Measurements from ENCODE around the gene CSNK1E. TPM values are rescaled to one million over a fixed set of nuclear protein-coding genes. Genes with fewer than 3 reads are reported as not detected.

Gene CSNK1E
- total and polyA plus RNA-seq, 2 of the 8 experiments (the other 6 are each of a cell fraction or from before 2014, with no cell fraction given): 247 to 263 TPM

DNA sequence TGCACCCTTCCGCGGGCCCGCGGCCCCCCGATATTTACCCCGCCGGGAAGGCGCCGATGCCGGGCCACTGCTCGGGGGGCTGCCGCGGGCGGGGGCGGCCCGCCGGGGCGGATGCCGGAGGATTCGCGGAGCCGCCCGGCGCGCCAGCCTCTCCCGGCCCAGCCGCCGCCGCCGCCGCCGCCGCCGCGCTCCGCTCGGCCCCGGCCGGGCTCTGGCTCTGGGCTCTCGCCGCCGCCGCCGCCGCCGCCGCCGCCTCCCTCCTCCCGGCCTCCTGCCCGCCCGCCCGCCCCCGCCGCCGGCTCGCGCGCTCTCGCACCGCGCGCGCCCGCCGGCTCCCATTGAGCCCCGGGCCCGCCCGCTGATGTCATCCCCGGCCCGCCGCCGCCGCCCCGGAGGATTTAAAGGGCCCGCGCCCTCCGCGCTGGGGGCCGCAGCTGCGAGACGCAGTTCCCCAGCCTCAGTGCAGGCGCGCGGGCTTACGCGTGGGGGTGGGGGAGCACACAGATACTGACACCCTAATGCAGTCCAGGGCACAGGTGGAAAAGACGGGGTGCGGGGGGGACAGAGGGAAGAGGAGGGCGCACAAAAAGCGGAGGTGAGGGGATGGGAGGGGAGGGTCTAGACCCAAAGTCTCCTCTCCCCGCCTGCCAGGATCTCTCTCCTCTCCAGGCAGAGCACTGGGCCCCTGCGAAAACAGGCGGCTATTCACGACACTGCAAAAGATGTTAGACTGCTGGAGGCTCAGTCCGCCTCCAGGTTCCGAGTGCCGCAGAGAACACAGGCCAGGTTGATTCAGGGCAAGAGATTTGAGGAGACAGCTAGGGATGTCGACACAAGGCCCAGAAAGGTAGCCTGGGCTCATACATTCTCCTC is at the start of gene CSNK1E (continued):
- TF ChIP-seq EGR1 (IDR thresholded peaks at IDR 0.05; ENCODE audit: borderline replicate concordance, low read depth, low read length) (no peak), FOSL1 (IDR thresholded peaks at IDR 0.05; ENCODE audit: insufficient read depth, low read depth, low read length) (no peak), RFX5 (IDR thresholded peaks at IDR 0.05; ENCODE audit: borderline replicate concordance, low read depth, low read length) (no peak), TAF7 (optimal IDR thresholded peaks at IDR 0.05; ENCODE audit: borderline replicate concordance, low read depth, low read length) (peak; percentile 64), POLR2A (IDR thresholded peaks at IDR 0.05; ENCODE audit: control extremely low read depth in 1 of 2, low read depth in 2 of 2, low read length in 2 of 2) (peak; percentile 50 to 62), GTF2F1 (IDR thresholded peaks at IDR 0.05; ENCODE audit: borderline replicate concordance, low read depth, low read length) (no peak), POLR2AphosphoS5 (IDR thresholded peaks at IDR 0.05; ENCODE audit: low read depth, low read length) (peak; percentile 70; the same call in 1 of the 2 replicates), POU5F1 (IDR thresholded peaks at IDR 0.05; ENCODE audit: low read depth, low read length) (no peak), TAF1 (IDR thresholded peaks at IDR 0.05; ENCODE audit: low read depth, low read length) (0 out of 2 replicates have a peak, but pooled peaks have one; percentile 48), CHD2 (IDR thresholded peaks at IDR 0.05; ENCODE audit: low read length) (no peak), RXRA (IDR thresholded peaks at IDR 0.05; ENCODE audit: insufficient read depth, low read depth, low read length) (no peak), SIN3A (conservative IDR thresholded peaks at IDR 0.05 in 1 of 2, IDR thresholded peaks at IDR 0.05 in 1 of 2; ENCODE audit: low read depth in 1 of 2, low read length in 2 of 2) (0 out of 4 replicates have a peak, but pooled peaks of 1 of the 2 experiments have one; percentile 45), KDM1A (IDR thresholded peaks at IDR 0.05; ENCODE audit: borderline replicate concordance, low read length) (0 out of 2 replicates have a peak, but pooled peaks have one; percentile 23), PHF8 (conservative IDR thresholded peaks at IDR 0.05; ENCODE audit: low read depth, low read length) (0 out of 2 replicates have a peak, but pooled peaks have one; percentile 70), ZNF274 (IDR thresholded peaks at IDR 0.05; ENCODE audit: borderline replicate concordance, extremely low read depth, low read length) (no peak)
- TF ChIP-seq, protein P1, sequence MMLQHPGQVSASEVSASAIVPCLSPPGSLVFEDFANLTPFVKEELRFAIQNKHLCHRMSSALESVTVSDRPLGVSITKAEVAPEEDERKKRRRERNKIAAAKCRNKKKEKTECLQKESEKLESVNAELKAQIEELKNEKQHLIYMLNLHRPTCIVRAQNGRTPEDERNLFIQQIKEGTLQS (IDR thresholded peaks at IDR 0.05; ENCODE audit: insufficient read depth, low read depth, low read length): no peak
- TF ChIP-seq, protein P2, sequence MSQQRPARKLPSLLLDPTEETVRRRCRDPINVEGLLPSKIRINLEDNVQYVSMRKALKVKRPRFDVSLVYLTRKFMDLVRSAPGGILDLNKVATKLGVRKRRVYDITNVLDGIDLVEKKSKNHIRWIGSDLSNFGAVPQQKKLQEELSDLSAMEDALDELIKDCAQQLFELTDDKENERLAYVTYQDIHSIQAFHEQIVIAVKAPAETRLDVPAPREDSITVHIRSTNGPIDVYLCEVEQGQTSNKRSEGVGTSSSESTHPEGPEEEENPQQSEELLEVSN (IDR thresholded peaks at IDR 0.05): no peak
- TF ChIP-seq, protein P3, sequence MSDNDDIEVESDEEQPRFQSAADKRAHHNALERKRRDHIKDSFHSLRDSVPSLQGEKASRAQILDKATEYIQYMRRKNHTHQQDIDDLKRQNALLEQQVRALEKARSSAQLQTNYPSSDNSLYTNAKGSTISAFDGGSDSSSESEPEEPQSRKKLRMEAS (IDR thresholded peaks at IDR 0.05): peak; percentile 20; the same call in 1 of the 2 replicates

Measured in H1 (cell line).